NAMALWA (cell line): ENCODE results near the gene SRM.
"Not testable (repeated sequence)": the region's sequence is repeated elsewhere in the genome, so short reads cannot be mapped to it uniquely, and the experiment has no call there.

Experiments
- DNase-seq: peaks from one replicate; pipeline ENCODE4 v3.0.0-alpha.2; 2015; ENCODE audit warnings: low spot score

SRM gene

DNA sequence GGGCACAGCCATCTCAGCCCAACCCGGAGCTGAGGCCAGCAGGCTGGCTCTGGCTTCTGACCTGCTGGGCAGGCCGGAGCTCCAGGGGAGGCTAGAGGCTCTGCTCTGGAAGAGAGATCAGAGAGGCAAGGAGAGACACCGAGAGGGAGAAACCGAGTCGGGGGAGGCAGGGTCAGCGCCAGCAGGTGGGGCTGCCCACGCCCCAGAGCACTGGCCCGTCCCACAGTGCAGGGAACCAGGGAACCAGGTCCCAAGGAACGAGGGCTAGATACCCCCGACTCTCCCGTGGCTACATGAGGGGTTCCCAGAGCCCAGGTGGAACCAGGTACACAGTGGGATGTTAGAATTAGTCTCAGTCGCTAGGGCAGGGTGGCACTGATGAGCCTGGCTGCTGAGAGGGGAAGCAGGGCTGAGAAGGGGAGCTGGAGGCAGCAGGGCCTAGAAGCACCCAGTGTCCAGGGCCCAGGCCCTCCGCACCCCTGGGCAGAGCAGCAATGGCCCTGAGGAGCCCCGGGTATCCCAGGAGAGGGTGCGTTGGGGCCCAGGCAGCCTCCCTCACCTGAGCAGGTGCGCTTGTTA, 14.9 kb downstream of the SRM start:
- DNase-seq: no peak

DNA sequence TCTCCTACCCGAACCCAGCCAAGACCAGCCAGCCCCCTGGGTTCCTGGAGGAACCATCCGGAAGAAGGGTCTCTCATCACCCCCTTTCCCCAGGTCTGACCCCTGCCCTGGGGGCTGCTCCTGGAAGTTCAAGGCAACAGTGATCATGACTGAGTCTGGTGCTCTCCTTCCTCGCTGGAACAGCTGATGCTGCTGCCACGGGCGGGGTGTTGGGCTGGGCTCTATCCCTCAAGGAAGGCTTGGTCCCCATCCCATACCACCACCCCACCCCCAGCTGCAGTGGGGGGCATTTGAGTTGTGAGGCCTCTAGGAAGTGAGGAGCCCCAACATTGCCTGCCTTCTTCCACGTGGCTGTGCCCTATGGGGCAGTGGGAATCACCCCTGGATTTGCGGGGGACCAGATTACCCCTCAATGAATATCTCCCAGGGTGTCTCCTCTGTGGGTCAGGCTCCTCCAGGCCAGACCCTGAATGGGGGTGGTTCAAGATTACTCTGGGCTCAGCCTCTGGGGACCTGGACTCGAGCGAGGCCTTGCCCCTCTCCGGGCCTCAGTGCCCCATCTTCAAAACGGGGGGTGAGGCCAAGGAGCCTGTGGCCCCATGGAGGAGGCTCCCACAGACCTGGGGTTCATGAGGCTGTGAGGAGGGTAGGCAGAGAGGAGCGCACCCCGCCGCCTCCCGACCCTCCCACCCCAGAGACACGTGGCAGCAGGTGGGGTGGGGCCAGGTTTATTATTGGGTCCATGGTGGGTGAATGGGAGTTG, 15.6 kb downstream of the SRM start:
- DNase-seq: no peak

DNA sequence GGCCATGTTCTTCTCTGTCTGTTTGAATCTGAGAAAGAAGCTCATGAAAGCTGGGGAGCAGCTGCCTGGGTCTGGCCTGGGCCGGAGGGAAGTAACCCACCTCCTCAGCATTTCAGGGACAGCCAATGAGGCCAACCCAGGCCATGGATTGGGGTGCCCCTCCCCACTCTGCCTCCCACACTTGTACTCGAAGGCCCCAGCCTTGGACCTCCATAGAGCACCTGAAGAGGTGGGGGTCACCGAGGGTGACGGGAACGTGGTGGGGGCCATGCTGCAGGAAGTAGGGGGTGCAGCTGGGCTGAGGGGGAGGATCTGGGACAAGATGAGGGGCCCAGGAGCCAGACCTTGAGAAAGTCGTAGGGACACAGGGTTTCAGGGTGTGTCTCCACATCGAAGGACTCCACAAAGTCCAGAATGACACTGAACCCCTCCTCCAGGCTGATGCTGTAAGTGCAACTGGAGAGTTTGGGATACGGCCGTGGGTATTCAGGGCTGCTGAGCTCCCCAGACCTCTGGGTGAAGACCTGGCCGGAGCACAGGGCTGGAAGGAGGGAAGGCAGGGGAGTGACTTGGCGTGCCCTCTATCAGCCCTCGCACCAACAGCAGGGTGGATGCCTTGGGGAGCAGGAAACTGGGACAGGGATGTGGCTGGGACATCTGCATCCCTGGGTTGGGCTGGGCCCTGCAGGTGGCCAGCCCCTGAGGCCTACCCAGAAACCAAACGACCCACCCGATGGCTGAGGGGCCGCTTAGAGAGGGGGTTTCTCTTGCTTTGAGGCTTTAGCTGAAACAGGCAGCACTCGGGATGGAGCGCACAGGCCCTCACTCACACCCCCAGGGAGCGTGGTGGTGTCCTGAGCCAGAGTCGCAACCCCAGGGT, 16.6 kb downstream of the SRM start:
- DNase-seq: no peak

DNA sequence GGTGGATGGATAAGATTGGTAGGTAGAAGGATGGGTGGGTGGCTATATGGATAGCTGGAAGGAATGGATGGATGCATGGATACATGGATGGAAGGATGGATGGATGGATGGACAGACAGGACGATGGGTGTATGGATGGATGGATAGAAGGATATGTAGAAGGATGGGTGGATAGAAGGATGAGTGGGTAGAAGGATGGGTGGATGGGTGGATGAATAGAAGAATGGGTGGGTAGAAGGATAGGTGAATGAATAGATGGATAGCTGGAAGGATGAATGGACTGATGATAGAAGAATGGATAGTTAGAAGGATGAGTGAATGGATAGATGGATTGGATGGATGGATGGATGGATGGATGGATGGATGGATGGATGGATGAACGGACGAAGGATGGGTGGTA, 17.8 kb downstream of the SRM start:
- DNase-seq: no peak

DNA sequence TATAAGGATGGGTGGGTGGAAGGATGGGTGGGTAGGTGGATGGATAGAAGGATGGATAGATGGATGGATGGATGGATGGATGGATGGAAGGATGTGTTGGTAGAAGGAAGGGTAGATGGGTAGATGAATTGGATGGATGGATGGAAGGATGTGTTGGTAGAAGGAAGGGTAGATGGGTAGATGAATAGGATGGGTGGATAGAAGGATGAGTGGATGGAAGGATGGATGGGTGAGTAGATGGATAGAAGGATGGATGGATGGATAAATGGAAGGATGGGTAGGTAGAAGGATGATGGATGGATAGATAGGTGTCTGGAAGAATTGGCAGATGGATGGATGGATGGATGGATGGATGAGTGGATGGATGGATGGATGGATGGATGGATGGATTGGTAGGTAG, 18.8 kb downstream of the SRM start:
- DNase-seq: no peak

DNA sequence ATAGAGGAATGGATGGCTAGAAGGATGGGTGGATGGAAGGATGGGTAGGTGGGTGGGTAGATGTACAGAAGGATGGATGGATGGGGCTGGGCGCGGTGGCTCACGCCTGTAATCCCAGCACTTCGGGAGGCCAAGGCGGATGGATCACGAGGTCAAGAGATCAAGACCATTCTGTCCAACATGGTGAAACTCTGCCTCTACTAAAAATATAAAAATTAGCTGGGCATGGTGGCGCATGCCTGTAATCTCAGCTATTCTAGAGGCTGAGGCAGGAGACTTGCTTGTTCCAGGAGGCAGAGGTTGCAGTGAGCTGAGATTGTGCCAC, 19.8 kb downstream of the SRM start:
- not testable (repeated sequence) for DNase-seq

DNA sequence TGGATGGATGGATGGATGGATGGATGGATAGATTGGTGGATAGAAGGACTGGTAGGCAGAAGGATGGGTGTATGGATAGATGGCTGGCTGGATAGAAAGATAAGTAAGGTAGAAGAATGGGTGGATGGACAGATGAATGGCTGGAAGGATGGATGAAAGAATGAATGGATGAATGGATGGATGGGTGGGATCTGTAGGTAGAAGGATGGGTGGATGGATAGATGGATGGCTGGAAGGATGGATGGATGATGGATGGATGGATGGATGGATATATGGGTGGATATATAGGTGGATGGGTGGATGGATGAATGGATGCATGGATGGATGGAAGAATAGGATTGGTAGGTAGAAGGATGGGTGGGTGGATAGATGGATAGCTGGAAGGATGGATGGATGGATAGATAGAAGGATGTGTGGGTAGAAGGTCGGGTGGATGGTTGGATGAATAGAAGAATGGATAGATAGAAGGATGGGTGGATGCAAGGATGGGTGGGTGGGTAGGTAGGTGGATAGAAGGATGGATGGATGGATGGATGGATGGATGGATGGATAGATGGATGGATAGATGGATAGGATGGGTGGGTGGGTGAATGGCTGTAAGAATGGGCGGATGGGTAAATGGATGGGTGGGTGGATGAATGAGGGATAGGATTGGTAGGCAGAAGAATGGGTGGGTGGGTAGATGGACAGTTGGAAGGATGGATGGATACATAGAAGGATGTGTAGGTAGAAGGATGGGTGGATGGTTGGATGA, 20.3 kb downstream of the SRM start:
- DNase-seq: no peak

DNA sequence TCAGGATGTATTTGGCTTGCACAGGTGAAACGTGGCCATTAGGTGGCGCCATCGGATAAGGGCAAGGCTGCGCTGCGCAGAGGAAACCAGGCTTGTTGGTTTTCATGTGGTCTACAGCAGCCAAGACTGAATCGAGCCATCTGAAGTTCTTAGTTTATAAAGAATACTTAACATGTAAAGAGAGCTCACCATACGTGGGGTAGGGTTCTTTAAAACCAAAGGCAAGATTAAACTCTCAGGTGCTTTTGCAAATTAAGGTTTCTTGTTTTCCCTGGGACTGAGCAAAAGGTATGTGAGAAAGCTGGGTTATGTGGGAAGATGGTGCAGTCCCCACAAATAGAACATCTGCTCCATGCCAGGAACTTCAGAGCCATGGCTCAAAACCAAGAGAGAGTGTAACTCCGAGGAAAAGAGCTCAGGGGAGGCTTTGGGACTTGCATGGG, 22.1 kb downstream of the SRM start:
- DNase-seq: peak; percentile 96

DNA sequence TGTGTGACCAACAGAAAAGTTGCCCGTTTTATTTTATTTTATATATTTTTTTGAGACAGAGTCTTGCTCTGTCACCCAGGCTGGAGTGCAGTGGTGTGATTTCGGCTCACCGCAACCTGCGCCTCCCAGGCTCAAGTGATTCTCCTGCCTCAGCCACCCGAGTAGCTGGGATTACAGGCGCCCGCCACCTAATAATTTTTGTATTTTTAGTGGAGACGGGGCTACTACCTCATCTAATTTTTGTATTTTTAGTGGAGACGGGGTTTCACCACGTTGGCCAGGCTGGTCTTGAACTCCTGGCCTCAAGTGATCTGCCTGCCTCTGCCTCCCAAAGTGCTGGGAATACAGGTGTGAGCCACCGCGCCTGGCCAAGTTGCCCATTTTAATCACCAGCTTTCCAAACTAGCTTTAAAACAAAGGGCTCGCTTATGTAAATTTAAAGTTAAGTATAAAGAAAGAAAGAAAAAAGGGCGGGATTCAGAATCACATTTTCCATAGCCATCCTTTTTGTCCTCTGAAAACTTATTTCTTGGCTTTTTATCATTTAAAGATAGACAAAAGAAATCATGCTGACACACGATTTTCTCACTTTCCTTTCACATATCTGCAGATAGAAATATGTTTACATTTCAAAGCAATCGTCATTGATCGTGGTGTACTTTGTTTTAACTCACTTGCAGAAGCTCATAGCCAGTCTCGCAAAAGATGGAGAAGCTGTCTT, 22.6 kb downstream of the SRM start:
- not testable (repeated sequence) for DNase-seq

DNA sequence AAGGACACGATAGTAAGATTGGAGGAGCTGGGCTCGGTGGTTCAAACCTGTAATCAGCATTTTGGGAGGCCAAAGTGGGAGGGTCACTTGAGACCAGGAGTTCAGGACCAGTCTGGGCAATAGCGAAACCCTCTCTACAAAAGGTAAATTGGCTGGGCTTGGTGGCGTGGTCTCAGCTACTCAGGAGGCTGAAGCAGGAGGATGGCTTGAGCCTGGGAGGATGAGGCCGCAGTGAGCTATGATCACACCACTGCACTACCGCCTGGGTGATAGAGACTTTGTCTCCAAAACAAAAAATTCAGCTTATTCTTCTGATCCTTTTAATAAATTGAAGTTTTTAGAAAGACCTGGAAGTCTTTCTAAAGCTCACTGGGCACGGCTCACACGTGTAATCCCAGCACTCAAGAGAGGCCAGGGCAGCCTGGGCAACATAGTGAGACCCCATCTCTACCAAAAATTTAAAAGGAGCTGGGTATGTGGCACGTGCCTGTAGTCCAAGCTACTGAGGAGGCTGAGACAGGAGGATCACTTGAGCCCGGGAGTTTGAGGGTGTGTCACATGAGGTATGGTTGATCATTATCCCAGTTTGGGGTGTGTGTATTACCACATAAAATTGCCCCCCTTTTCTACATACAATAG, 28.1 kb downstream of the SRM start:
- DNase-seq: no peak

DNA sequence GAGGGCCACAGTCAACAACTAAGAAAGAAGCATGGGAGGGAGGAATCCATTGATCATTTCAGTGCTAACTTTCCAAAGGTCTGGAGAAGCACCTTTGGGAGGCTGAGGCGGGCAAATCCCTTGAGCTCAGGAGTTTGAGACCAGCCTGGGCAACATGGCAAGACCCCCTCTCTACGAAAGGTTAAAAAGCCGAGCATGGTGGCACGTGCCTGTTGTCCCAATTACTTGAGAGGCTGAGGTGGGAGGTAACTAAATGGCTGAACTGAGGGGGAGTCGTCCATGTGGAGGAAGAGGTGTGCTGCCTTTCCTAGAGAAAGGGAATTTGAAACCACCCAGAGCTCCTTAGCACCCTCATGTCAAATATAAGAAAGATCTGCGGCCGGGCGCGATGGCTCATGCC, 29.0 kb downstream of the SRM start:
- no peak for DNase-seq

DNA sequence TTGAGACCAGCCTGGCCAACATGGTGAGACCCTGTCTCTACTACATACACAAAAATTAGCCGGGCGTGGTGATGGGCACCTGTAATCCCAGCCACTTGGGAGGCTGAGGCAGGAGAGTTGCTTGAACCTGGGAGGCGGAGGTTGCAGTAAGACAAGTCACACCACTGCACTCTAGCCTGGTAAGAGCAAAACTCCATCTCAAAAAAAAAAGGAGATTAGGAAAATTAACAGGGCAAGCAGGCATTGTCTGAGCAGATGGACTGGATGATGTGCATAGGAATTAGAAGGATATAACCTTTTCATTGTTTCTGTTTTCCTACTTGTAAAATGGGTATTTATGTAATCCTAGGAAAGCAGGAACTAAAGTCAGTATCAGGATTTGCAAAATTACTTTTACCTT, 31.8 kb downstream of the SRM start:
- no peak for DNase-seq

DNA sequence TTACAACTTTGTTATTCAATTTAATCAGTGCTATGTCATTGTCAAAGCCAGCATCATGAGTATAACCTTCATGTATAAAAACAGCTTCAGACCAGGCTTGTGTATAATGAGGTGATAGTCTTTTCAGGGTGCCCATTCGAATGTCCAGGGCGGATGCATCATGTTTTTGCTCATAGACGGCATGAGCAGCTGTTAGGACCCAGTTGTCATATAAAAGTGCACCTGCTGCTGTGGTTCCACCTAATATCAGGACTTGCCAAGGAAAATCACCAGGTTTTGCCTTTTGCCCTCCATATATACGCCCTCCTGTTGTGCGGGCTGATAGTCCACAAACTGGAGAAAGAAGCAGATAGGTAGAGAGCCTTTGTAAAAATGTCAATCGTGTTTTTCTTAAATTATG, 32.5 kb downstream of the SRM start:
- no peak for DNase-seq

DNA sequence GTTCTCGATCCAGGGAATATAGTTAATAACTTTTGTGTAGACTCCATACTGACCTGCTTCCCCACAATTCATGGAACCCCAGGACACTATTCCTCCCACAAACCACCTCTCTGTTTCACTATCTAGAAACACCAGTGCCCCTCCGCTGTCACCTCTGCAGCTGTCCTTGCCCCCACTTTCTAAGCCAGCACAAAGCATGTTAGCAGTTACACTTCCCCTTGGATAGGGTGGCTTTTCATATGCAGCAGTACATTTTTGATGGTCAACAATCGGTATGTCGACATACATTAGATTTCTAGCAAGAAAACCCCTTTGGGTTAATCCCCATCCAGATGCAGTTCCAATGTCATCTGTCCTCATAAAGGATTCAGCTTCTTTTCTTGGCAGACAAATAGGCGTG, 32.9 kb downstream of the SRM start:
- DNase-seq: no peak

DNA sequence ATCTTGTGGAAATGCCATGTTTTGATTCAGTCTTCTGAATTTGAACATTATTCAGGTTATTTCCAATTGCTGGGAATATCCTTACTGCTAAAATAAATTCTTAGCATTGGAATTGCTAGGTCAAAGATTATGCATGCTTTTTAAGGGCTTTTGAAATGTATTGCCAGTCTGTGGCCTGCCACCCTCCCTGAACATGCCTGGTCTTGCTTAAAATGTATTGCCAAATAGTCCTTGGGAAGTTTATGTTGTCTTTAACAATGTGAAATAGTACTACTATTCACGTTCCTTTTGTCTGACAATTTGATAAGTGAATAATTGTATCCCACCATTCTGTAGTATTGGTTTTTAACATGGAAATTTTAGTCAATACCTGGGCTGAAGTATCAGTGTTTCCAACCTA, 33.8 kb downstream of the SRM start:
- DNase-seq: no peak

DNA sequence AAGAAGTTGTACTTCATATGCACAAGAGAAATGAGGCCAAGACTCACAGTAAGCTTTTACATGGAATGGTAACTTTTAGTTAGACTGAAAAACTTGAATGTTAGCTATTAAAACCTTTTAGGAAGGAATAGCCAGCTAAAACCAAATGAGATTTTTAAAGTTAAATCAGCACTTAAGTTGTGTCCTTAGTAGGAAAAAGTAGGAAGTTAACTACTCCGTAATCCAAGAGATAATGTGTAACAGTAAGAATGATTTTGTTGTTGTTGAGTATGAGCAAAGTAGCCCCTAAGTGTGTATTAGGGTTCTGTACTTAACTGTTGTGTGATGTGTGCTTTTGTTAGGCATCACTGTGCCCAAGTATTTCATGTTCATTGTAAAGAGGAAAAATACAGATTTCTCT, 34.2 kb downstream of the SRM start:
- DNase-seq: no peak

DNA sequence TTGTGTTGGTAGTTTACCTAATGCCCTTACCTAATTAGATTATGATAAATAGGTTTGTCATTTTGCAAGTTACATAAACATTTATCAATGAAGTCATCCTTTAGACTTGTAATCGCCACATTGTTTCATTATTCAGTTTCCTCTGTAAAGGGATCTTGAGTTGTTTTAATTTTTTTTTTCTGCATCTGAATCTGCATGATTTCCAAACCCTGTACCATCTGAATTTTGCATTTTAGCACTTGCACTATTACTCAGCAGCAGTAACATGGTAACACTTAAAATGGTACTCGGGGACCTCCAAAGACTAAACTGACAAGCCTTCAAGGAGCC, 35.0 kb downstream of the SRM start:
- no peak for DNase-seq

DNA sequence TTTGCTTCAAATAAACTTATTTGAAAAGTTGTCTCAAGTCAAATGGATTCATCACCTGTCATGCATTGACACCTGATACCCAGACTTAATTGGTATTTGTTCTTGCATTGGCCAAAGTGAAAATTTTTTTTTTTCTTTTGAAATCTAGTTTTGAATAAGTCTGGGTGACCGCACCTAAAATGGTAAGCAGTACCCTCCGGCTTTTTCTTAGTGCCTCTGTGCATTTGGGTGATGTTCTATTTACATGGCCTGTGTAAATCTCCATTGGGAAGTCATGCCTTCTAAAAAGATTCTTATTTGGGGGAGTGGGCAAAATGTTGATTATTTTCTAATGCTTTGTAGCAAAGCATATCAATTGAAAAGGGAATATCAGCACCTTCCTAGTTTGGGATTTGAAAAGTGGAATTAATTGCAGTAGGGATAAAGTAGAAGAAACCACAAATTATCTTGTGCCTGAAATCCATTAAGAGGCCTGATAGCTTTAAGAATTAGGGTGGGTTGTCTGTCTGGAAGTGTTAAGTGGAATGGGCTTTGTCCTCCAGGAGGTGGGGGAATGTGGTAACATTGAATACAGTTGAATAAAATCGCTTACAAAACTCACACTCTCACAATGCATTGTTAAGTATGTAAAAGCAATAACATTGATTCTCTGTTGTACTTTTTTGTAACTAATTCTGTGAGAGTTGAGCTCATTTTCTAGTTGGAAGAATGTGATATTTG, 35.5 kb downstream of the SRM start:
- DNase-seq: no peak

DNA sequence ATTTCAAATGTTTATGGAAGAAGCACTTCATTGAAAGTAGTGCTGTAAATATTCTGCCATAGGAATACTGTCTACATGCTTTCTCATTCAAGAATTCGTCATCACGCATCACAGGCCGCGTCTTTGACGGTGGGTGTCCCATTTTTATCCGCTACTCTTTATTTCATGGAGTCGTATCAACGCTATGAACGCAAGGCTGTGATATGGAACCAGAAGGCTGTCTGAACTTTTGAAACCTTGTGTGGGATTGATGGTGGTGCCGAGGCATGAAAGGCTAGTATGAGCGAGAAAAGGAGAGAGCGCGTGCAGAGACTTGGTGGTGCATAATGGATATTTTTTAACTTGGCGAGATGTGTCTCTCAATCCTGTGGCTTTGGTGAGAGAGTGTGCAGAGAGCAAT, 36.6 kb downstream of the SRM start:
- no peak for DNase-seq

DNA sequence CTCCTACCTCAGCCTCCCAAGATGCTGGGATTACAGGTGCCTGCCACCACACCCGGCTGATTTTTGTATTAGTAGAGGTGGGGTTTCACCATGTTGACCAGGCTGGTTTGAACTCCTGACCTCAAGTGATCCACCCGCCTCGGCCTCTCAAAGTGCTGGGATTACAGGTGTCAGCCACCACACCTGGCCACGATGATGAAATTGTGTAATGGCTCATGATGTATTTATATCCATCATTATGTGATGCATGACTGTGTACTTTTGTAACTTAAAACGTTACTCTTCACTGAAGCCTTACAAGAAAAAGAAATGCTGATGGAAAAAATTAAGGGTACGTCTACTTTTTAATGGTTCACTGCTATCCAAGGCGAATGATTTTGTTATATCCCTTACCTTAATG, 39.8 kb downstream of the SRM start:
- no peak for DNase-seq

DNA sequence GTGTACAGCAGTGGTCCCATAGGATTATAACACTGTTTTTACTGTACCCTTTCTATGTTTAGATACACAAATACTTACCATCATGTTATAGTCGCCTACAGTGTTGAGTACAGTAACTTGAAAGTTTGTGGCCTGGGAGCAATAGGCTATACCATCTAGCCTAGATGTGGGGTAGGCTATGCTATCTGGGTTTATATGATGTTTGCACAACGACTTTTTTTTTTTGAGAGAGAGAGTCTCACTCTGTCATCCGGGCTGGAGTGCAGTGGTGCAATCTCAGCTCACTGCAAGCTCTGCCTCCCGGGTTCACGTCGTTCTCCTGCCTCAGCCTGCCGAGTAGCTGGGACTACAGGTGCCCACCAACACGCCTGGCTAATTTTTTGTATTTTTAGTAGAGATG, 40.5 kb downstream of the SRM start:
- DNase-seq: not testable (repeated sequence)
